SK-N-SH treated with all-trans-retinoic acid at 6 μM for 48 hours (cell line): Measurements from ENCODE around the gene MBOAT7.

Source experiments
- ISL1 ChIP-seq: fragments of 250-450 bp; sonication (Bioruptor Pico); IDR thresholded peaks from 2 replicates; pipeline ENCODE4 v2.1.2; 2022; ENCODE audit warnings: mild to moderate bottlenecking, moderate library complexity
- OSR1 ChIP-seq: fragments of 250-450 bp; sonication (Bioruptor Pico); IDR thresholded peaks from 2 replicates; pipeline ENCODE4 v1.8.0; 2022; ENCODE audit warnings: moderate library complexity, mild to moderate bottlenecking, inconsistent platforms
- PATZ1 ChIP-seq: fragments of 250-450 bp; sonication (Bioruptor Pico); IDR thresholded peaks from 2 replicates; pipeline ENCODE4 v1.8.0; 2020; ENCODE audit warnings: mild to moderate bottlenecking, moderate library complexity, borderline replicate concordance
- SNAI2 ChIP-seq: fragments of 250-450 bp; sonication (Bioruptor Pico); IDR thresholded peaks from 2 replicates; pipeline ENCODE4 v1.5.0; 2020; ENCODE audit warnings: mild to moderate bottlenecking, moderate library complexity
- TOX ChIP-seq: fragments of 250-450 bp; sonication (Bioruptor Pico); IDR thresholded peaks from 2 replicates; pipeline ENCODE4 v1.8.0; 2021; ENCODE audit warnings: mild to moderate bottlenecking, moderate library complexity, borderline replicate concordance
- TSHZ2 ChIP-seq: fragments of 250-450 bp; sonication (Bioruptor Pico); IDR thresholded peaks from 2 replicates; pipeline ENCODE4 v1.5.0; 2020; ENCODE audit warnings: mild to moderate bottlenecking, moderate library complexity
- ZC3H10 ChIP-seq: fragments of 250-450 bp; sonication (Bioruptor Pico); IDR thresholded peaks from 2 replicates; pipeline ENCODE4 v1.5.1; 2021; ENCODE audit warnings: mild to moderate bottlenecking, moderate library complexity
- ZFP3 ChIP-seq: fragments of 250-450 bp; sonication (Bioruptor Pico); IDR thresholded peaks from 2 replicates; pipeline ENCODE4 v1.5.0; 2020; ENCODE audit warnings: mild to moderate bottlenecking, moderate library complexity
- ZFP30 ChIP-seq: fragments of 450-650 bp; formaldehyde crosslinking; IDR thresholded peaks from 2 replicates; pipeline ENCODE4 v1.5.0; 2022; ENCODE audit warnings: mild to moderate bottlenecking, moderate library complexity
- ZNF565 ChIP-seq: fragments of 450-650 bp; formaldehyde crosslinking; conservative IDR thresholded peaks from 2 replicates; pipeline ENCODE4 v1.5.0; 2020; ENCODE audit warnings: low read depth, mild to moderate bottlenecking, moderate library complexity

GRCh38 chr19:54203151-54203611, 13.8 kb upstream of the MBOAT7 start:
- no peak for TF ChIP-seq SNAI2 (CRISPR knock-in tag)
- TF ChIP-seq OSR1 (CRISPR knock-in tag) = no peak
- no peak for TF ChIP-seq TSHZ2 (CRISPR knock-in tag)
- TF ChIP-seq TOX (CRISPR knock-in tag) = no peak
- TF ChIP-seq ZFP30 (CRISPR knock-in tag) = no peak
- TF ChIP-seq ISL1 (CRISPR knock-in tag) = no peak
- TF ChIP-seq ZNF565 = no peak
- no peak for TF ChIP-seq ZFP3
- TF ChIP-seq ZC3H10 (CRISPR knock-in tag) = no peak
- no peak for TF ChIP-seq PATZ1 (CRISPR knock-in tag)
